Measurements from ENCODE around the gene TMEM120B.

- no peak for TF ChIP-seq CTCF (conservative IDR thresholded peaks at IDR 0.05; ENCODE audit: low read length)
- TF ChIP-seq EZH2phosphoT487 (IDR thresholded peaks at IDR 0.05; ENCODE audit: borderline replicate concordance, low read depth, low read length): no peak
These were observed 43.0 kb upstream of the TMEM120B start, which contains the start of gene MORN3 for GRCh38 chr12:121669521-121669900.

All from OCI-LY7 (cell line).